Activated CD8-positive, alpha-beta memory T cell treated with anti-CD3 and anti-CD28 coated beads, Interleukin-2, amount 10 ng/mL, durations not matched to agents 7 days and 5 days (primary cell): ENCODE results near the gene FANCL. TPM values are rescaled to one million over a fixed set of nuclear protein-coding genes. Genes with fewer than 3 reads are reported as not detected.
"Not testable (repeated sequence)": the region's sequence is repeated elsewhere in the genome, so short reads cannot be mapped to it uniquely, and the experiment has no call there.

Experiments used
- ATAC-seq: fragments of 150-1000 bp; cut with Tn5 transposase; one replicate; pipeline ENCODE4 v1.10.0; 2021; ENCODE audit warnings: moderate library complexity
- CTCF ChIA-PET: fragments of 350-600 bp; sonication (Branson Sonifier 250); formaldehyde crosslinking; loops from one replicate; lab custom pipeline; 2021; ENCODE audit warnings: antibody characterized with exemption; lab: Charles Lee
- DNase-seq: peaks from one replicate; pipeline ENCODE4 v3.0.0-alpha.2; 2020
- H3K27ac Mint-ChIP-seq: one replicate; pipeline ENCODE4 v1.8.0; 2021; ENCODE audit warnings: mild to moderate bottlenecking, mixed read lengths
- H3K27me3 Mint-ChIP-seq: one replicate; pipeline ENCODE4 v1.8.0; 2021; ENCODE audit warnings: mixed read lengths
- H3K36me3 Mint-ChIP-seq: one replicate; pipeline ENCODE4 v1.8.0; 2021; ENCODE audit warnings: mild to moderate bottlenecking, mixed read lengths
- H3K4me1 Mint-ChIP-seq: one replicate; pipeline ENCODE4 v1.8.0; 2021; ENCODE audit warnings: mixed read lengths
- H3K4me3 Mint-ChIP-seq: one replicate; pipeline ENCODE4 v1.8.0; 2021; ENCODE audit warnings: mild to moderate bottlenecking, moderate library complexity, mixed read lengths
- H3K9me3 Mint-ChIP-seq: one replicate; pipeline ENCODE4 v1.8.0; 2022; ENCODE audit warnings: low read depth, mixed read lengths
- total RNA-seq, 2 experiments: library from RNA; stranded (reverse); gene quantifications; one replicate each; pipeline ENCODE4 v1.2.3, GENCODE V29; 2021

FANCL gene
- total RNA-seq, 2 experiments from 2014 or later: 26.5 to 28.2 TPM

GRCh38 chr2:58235984-58236383, 5.1 kb downstream of the FANCL start:
- Mint-ChIP-seq H3K27ac (no peak overlapping the region), H3K9me3 (peaks cover 5% of the 10 kb centered on the region), H3K27me3 (no peaks in the 10 kb centered on the region), H3K4me1 (peaks cover 43% of the 10 kb centered on the region), H3K4me3 (no peak overlapping the region), H3K36me3 (peaks cover 24% of the 10 kb centered on the region)
- ATAC-seq (no peak), DNase-seq (no peak)
- CTCF ChIA-PET: no interaction called here

- DNase-seq (no peak), ATAC-seq (no peak)
- H3K9me3 Mint-ChIP-seq: peaks cover 5% of the 10 kb centered on the region
- H3K4me3 Mint-ChIP-seq: no peak overlapping the region
- H3K4me1 Mint-ChIP-seq: peaks cover 40% of the 10 kb centered on the region
- H3K27me3 Mint-ChIP-seq: no peaks in the 10 kb centered on the region
- H3K36me3 Mint-ChIP-seq: peaks cover 27% of the 10 kb centered on the region
- H3K27ac Mint-ChIP-seq: no peak overlapping the region
- CTCF ChIA-PET: interaction anchor here (0.7 kb wide), 1 partner anchor 189 kb away, joined by 3 read pairs; the partner anchor contains the start of gene VRK2
Measured at GRCh38 chr2:58235170-58235569, 6.0 kb downstream of the FANCL start.

DNA sequence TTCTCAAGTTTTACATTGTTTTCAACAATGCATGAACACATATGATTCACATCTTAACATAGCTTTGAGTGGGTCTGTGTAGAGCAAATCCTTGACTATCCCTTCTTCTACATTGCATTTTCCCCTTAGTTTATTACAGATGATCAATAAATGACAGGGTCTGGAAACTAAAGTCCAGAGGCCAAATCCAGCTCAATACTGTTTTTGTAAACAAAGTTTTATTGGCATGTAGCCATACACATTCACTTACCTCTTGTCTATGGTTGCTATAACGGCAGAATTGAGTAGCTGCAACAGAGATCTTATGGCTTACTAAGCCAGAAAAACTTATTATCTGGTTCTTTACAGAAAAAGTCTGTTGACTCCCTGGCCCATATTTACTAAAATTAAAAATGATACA, 12.8 kb downstream of the FANCL start:
- DNase-seq (no peak), ATAC-seq (no peak)
- no peak overlapping the region for H3K27ac Mint-ChIP-seq
- no peaks in the 10 kb centered on the region for H3K27me3 Mint-ChIP-seq
- H3K9me3 Mint-ChIP-seq: no peaks in the 10 kb centered on the region
- no peak overlapping the region for H3K4me3 Mint-ChIP-seq
- H3K36me3 Mint-ChIP-seq: peaks cover 22% of the 10 kb centered on the region
- CTCF ChIA-PET: no interaction called here
- H3K4me1 Mint-ChIP-seq: peaks cover 2% of the 10 kb centered on the region

GRCh38 chr2:58227171-58227917, 13.8 kb downstream of the FANCL start:
- Mint-ChIP-seq H3K27ac (no peak overlapping the region), H3K4me3 (no peak overlapping the region), H3K9me3 (no peaks in the 10 kb centered on the region), H3K4me1 (peaks cover 2% of the 10 kb centered on the region), H3K27me3 (no peaks in the 10 kb centered on the region), H3K36me3 (peaks cover 22% of the 10 kb centered on the region)
- no peak for ATAC-seq
- no peak for DNase-seq
- CTCF ChIA-PET: no interaction called here

- DNase-seq: no peak
- no peak for ATAC-seq
- H3K27me3 Mint-ChIP-seq: no peaks in the 10 kb centered on the region
- no peaks in the 10 kb centered on the region for H3K9me3 Mint-ChIP-seq
- CTCF ChIA-PET: no interaction called here
- peaks cover 26% of the 10 kb centered on the region for H3K36me3 Mint-ChIP-seq
- peaks cover 2% of the 10 kb centered on the region for H3K4me1 Mint-ChIP-seq
- no peak overlapping the region for H3K4me3 Mint-ChIP-seq
- no peak overlapping the region for H3K27ac Mint-ChIP-seq
Measured at GRCh38 chr2:58221909-58222308, 19.2 kb downstream of the FANCL start.

GRCh38 chr2:58215429-58215828, 25.7 kb downstream of the FANCL start:
- Mint-ChIP-seq H3K27me3 (no peaks in the 10 kb centered on the region), H3K4me1 (no peaks in the 10 kb centered on the region), H3K27ac (no peak overlapping the region), H3K36me3 (peaks cover 66% of the 10 kb centered on the region), H3K4me3 (no peak overlapping the region), H3K9me3 (peaks cover 9% of the 10 kb centered on the region)
- ATAC-seq (no peak), DNase-seq (no peak)
- CTCF ChIA-PET: no interaction called here

- H3K4me1 Mint-ChIP-seq, DNase-seq, ATAC-seq, CTCF ChIA-PET, H3K27ac Mint-ChIP-seq, H3K4me3 Mint-ChIP-seq, H3K27me3 Mint-ChIP-seq: not testable (repeated sequence)
- Mint-ChIP-seq H3K36me3 (peaks cover 55% of the 10 kb centered on the region), H3K9me3 (peaks cover 13% of the 10 kb centered on the region)
Measured at GRCh38 chr2:58210951-58211568, 30.1 kb downstream of the FANCL start.

- ATAC-seq (no peak), DNase-seq (no peak)
- CTCF ChIA-PET: no interaction called here
- Mint-ChIP-seq H3K4me3 (no peak overlapping the region), H3K36me3 (peaks cover 30% of the 10 kb centered on the region), H3K27me3 (no peaks in the 10 kb centered on the region), H3K4me1 (no peaks in the 10 kb centered on the region), H3K9me3 (peaks cover 13% of the 10 kb centered on the region), H3K27ac (no peak overlapping the region)
Measured at GRCh38 chr2:58207189-58207588, 33.9 kb downstream of the FANCL start.

DNA sequence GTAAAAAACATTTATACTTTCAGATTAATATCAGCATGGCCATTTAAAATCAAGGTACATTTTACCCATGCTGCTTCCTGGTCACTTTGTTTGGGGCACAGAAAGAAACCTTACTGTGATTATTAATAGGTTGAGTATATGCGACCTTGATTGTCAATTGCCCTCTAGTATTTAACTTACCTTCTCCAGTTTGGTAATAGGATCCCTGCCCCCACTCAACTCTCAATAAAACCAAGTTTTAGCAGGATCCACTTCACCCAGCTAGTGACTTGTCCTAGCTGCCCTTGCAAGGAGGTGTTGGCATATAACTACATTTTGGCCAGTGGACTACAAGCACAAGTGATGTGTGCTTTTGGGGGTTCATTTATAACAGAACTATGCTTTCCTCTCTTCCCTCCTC, 34.3 kb downstream of the FANCL start:
- H3K4me1 Mint-ChIP-seq: no peaks in the 10 kb centered on the region
- no peak for ATAC-seq

GRCh38 chr2:58204195-58204959, 36.7 kb downstream of the FANCL start:
- no peak overlapping the region for H3K27ac Mint-ChIP-seq
- H3K9me3 Mint-ChIP-seq: no peaks in the 10 kb centered on the region
- no peak for ATAC-seq
- CTCF ChIA-PET: no interaction called here
- H3K4me1 Mint-ChIP-seq: no peaks in the 10 kb centered on the region
- DNase-seq: no peak
- no peaks in the 10 kb centered on the region for H3K27me3 Mint-ChIP-seq
- no peak overlapping the region for H3K4me3 Mint-ChIP-seq
- peaks cover 3% of the 10 kb centered on the region for H3K36me3 Mint-ChIP-seq

More for the DNA sequence above, 34.3 kb downstream of the FANCL start:
- H3K36me3 Mint-ChIP-seq: peaks cover 26% of the 10 kb centered on the region
- H3K4me3 Mint-ChIP-seq: no peak overlapping the region
- DNase-seq: no peak
- H3K27me3 Mint-ChIP-seq: no peaks in the 10 kb centered on the region
- peaks cover 9% of the 10 kb centered on the region for H3K9me3 Mint-ChIP-seq
- CTCF ChIA-PET: no interaction called here
- no peak overlapping the region for H3K27ac Mint-ChIP-seq

- H3K4me1 Mint-ChIP-seq: no peaks in the 10 kb centered on the region
- peaks cover 5% of the 10 kb centered on the region for H3K36me3 Mint-ChIP-seq
- no peaks in the 10 kb centered on the region for H3K9me3 Mint-ChIP-seq
- DNase-seq: no peak
- CTCF ChIA-PET: no interaction called here
- H3K4me3 Mint-ChIP-seq: no peak overlapping the region
- H3K27ac Mint-ChIP-seq: no peak overlapping the region
- no peak for ATAC-seq
- H3K27me3 Mint-ChIP-seq: no peaks in the 10 kb centered on the region
Measured at GRCh38 chr2:58203018-58203417, 38.1 kb downstream of the FANCL start.

DNA sequence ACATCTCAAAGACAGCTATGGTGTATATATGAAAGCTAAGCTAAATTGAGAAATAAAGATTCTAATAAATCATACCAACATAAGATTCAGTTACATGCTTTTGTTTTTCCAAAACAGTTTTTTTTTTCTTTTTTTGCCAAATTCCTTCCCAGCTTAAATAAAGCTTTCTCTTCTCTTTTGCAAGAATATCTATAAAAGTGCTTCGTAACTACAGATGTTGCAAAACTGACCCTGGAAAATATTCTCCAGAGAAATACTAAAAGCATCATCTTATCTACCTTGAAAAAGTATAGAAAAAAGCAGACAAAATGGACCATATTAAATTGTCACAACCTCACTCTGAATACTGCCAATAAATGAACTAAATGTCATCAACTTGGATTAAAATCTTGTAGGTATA, 38.7 kb downstream of the FANCL start:
- ATAC-seq (no peak), DNase-seq (no peak)
- no peaks in the 10 kb centered on the region for H3K9me3 Mint-ChIP-seq
- CTCF ChIA-PET: no interaction called here
- no peak overlapping the region for H3K4me3 Mint-ChIP-seq
- no peaks in the 10 kb centered on the region for H3K27me3 Mint-ChIP-seq
- H3K4me1 Mint-ChIP-seq: no peaks in the 10 kb centered on the region
- H3K27ac Mint-ChIP-seq: no peak overlapping the region
- peaks cover 8% of the 10 kb centered on the region for H3K36me3 Mint-ChIP-seq

- no peak for ATAC-seq
Measured at GRCh38 chr2:58197894-58198293, 43.2 kb downstream of the FANCL start.

More at GRCh38 chr2:58197894-58198293, 43.2 kb downstream of the FANCL start:
- H3K4me3 Mint-ChIP-seq: no peak overlapping the region
- no peak overlapping the region for H3K27ac Mint-ChIP-seq
- no peaks in the 10 kb centered on the region for H3K9me3 Mint-ChIP-seq
- CTCF ChIA-PET: no interaction called here
- no peak for DNase-seq
- H3K36me3 Mint-ChIP-seq: peaks cover 11% of the 10 kb centered on the region
- H3K27me3 Mint-ChIP-seq: no peaks in the 10 kb centered on the region
- no peaks in the 10 kb centered on the region for H3K4me1 Mint-ChIP-seq
